Activated CD4-positive, alpha-beta T cell treated with anti-CD3 and anti-CD28 coated beads, Interleukin-2, amount 10 ng/mL, durations not matched to agents 24 days and 14 days (primary cell): Measurements from ENCODE around the gene FGD4. TPM values are rescaled to one million over a fixed set of nuclear protein-coding genes. Genes with fewer than 3 reads are reported as not detected.
"Not testable (repeated sequence)": the region's sequence is repeated elsewhere in the genome, so short reads cannot be mapped to it uniquely, and the experiment has no call there.

ENCODE experiments used
- DNase-seq: peaks from one replicate; pipeline ENCODE4 v3.0.0; 2022
- H3K27ac Mint-ChIP-seq: one replicate; pipeline ENCODE4 v1.8.0; 2022; ENCODE audit warnings: mild to moderate bottlenecking, mixed read lengths
- H3K27me3 Mint-ChIP-seq: one replicate; pipeline ENCODE4 v1.8.0; 2022; ENCODE audit warnings: mixed read lengths
- H3K36me3 Mint-ChIP-seq: one replicate; pipeline ENCODE4 v1.8.0; 2022; ENCODE audit warnings: low read depth, mild to moderate bottlenecking, mixed read lengths
- H3K4me1 Mint-ChIP-seq: one replicate; pipeline ENCODE4 v1.8.0; 2021; ENCODE audit warnings: mixed read lengths
- H3K4me3 Mint-ChIP-seq: one replicate; pipeline ENCODE4 v1.8.0; 2022; ENCODE audit warnings: mild to moderate bottlenecking, moderate library complexity, mixed read lengths
- H3K9me3 Mint-ChIP-seq: one replicate; pipeline ENCODE4 v1.8.0; 2021; ENCODE audit warnings: mixed read lengths
- intact Hi-C: fragments of 100-400 bp; cut with micrococcal nuclease; formaldehyde crosslinking; loops from one replicate; pipeline ENCODE4 v1.15.1; 2023
- total RNA-seq: library from RNA; stranded (reverse); gene quantifications from 2 replicates; pipeline ENCODE4 v1.2.3, GENCODE V29; 2022

FGD4 gene
- total RNA-seq, 1 donor from 2014 or later = 0.07 TPM

DNA sequence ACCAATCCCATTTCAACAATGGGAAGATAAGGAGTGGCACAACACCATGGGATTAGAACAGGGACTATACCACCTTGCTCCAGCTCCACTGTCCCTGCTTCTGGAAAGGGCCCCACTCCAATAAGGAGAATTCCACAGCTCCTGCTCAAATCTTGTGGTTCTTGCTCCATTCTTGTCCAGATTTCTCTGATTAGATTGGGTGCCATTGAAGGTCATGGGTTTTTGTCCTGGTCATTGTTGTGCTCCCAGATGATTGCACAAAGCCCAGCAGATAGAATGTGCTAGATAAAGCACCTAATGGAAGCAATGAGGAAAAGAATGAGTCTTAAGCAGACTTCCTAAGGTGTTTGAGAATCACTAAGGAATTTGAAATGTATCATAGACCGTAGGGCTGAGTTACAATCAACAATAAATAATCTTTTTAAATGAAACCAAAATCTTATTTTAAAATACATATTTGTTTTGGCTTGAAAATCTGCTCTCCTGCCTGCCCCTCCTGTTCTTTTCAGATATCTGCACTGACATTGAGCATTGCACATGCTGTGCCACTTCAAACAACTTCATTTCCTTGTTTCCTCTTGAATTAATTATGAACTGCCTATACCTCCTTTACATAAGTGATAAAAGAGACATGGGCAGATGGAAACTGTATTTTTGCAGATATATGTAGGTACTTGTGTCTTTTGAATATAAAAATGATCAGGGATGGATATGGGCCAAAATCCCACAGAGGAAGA, 115.9 kb downstream of the FGD4 start:
- Mint-ChIP-seq H3K9me3 (no peaks in the 10 kb centered on the region), H3K4me3 (no peak overlapping the region), H3K27me3 (peaks cover 20% of the 10 kb centered on the region), H3K36me3 (no peaks in the 10 kb centered on the region), H3K4me1 (no peaks in the 10 kb centered on the region), H3K27ac (no peak overlapping the region)
- intact Hi-C loops = no loop called here
- no peak for DNase-seq

DNA sequence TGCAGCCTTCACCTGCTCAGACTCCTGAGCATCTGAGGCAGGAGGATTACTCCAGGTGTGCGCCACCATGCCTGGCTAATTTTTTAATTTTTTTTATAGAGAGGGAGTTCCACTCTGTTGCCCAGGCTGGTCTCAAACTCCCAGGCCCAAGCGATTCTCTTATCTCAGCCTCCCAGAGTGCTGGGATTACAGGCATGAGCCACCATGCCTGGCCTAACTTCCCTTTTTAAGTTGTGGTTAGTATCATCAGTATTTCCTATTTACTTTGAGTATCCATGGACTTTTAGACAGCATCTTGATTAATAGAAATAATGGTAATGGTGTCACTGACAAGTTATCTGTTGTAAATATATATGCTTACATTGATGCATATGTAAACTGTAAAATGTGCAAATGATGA, 116.9 kb downstream of the FGD4 start:
- no peaks in the 10 kb centered on the region for H3K9me3 Mint-ChIP-seq
- peaks cover 17% of the 10 kb centered on the region for H3K27me3 Mint-ChIP-seq
- intact Hi-C loops = no loop called here
- DNase-seq = no peak
- no peak overlapping the region for H3K27ac Mint-ChIP-seq
- H3K36me3 Mint-ChIP-seq = no peaks in the 10 kb centered on the region
- no peaks in the 10 kb centered on the region for H3K4me1 Mint-ChIP-seq
- no peak overlapping the region for H3K4me3 Mint-ChIP-seq

- Mint-ChIP-seq H3K4me3 (no peak overlapping the region), H3K27ac (no peak overlapping the region), H3K27me3 (peaks cover 12% of the 10 kb centered on the region), H3K9me3 (no peaks in the 10 kb centered on the region), H3K36me3 (no peaks in the 10 kb centered on the region), H3K4me1 (peaks cover 7% of the 10 kb centered on the region)
- no peak for DNase-seq
- intact Hi-C loops = no loop called here
Measured at GRCh38 chr12:32517966-32518365, 118.6 kb downstream of the FGD4 start.

- peaks cover 5% of the 10 kb centered on the region for H3K27me3 Mint-ChIP-seq
- no peak overlapping the region for H3K4me3 Mint-ChIP-seq
- intact Hi-C loops = no loop called here
- DNase-seq = no peak
- H3K4me1 Mint-ChIP-seq = peaks cover 7% of the 10 kb centered on the region
- H3K9me3 Mint-ChIP-seq = no peaks in the 10 kb centered on the region
- no peaks in the 10 kb centered on the region for H3K36me3 Mint-ChIP-seq
- H3K27ac Mint-ChIP-seq = no peak overlapping the region
Measured at GRCh38 chr12:32519047-32519446, 119.7 kb downstream of the FGD4 start.

DNA sequence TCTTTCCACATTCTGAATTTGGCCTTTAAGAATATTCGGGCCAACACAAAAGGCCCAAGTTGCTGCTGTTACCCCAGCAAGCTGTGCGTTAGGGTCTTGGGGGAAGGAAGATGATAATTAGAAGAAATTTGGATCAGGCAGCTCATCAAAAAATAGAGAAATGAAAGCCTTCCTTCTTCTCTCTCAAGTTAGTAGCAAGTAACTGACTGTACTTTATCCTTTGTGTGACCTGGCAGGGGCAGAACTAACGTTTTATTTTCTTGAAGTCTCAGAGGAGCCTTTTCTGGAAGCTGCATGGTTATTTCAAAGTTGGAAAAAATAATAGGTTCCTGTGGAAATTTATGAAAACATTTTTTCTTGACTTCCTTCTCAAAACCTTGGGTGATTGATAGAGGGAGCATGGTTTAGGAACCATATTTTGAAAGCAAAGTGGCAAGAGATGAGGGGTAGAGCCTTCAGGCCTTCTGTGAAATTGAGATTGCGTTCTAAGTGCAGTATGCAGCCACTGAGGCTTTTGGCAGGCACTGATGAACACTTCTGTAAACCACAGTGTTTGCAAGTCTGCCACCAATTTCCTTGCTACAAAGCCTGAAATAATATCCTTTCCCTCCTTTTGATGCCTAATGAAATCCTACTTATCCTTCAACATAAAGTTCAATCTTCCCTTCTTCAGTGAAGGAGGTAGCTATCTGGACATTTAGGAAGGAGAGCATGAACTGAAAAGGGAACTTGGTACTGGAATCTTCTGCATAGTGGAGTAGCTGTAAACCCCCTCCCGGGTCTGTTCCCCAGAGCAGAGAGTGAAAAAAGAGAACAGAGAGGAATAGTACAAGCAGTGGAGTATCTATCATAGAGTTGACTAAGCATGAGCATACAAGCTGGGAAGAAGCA, 123.2 kb downstream of the FGD4 start:
- H3K27me3 Mint-ChIP-seq = peaks cover 2% of the 10 kb centered on the region
- H3K4me1 Mint-ChIP-seq = peaks cover 9% of the 10 kb centered on the region
- no peak overlapping the region for H3K4me3 Mint-ChIP-seq
- H3K36me3 Mint-ChIP-seq = no peaks in the 10 kb centered on the region
- no peak overlapping the region for H3K27ac Mint-ChIP-seq
- no peaks in the 10 kb centered on the region for H3K9me3 Mint-ChIP-seq
- no peak for DNase-seq
- intact Hi-C loops = no loop called here

DNA sequence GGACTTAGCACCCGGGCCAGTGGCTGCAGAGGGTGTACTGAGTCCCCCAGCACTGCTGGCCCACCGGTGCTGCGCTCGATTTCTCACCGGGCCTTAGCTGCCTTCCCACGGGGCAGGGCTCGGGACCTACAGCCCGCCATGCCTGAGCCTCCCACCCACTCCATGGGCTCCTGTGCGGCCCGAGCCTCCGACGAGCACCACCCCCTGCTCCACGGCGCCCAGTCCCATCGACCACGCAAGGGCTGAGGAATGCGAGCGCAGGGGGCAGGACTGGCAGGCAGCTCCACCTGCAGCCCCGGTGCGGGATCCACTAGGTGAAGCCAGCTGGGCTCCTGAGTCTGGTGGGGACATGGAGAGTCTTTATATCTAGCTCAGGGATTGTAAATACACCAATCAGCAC, 126.4 kb downstream of the FGD4 start:
- H3K4me1 Mint-ChIP-seq, H3K9me3 Mint-ChIP-seq, H3K36me3 Mint-ChIP-seq, H3K4me3 Mint-ChIP-seq, intact Hi-C loops, H3K27me3 Mint-ChIP-seq, DNase-seq, H3K27ac Mint-ChIP-seq: not testable (repeated sequence)

GRCh38 chr12:32526343-32526742, 127.0 kb downstream of the FGD4 start:
- H3K27ac Mint-ChIP-seq, H3K9me3 Mint-ChIP-seq, H3K4me3 Mint-ChIP-seq, intact Hi-C loops, H3K4me1 Mint-ChIP-seq, H3K36me3 Mint-ChIP-seq, DNase-seq, H3K27me3 Mint-ChIP-seq: not testable (repeated sequence)

- Mint-ChIP-seq H3K4me1 (peaks cover 5% of the 10 kb centered on the region), H3K27ac (no peak overlapping the region), H3K27me3 (peaks cover 19% of the 10 kb centered on the region), H3K4me3 (no peak overlapping the region), H3K36me3 (no peaks in the 10 kb centered on the region), H3K9me3 (no peaks in the 10 kb centered on the region)
- no peak for DNase-seq
- intact Hi-C loops = no loop called here
Measured at GRCh38 chr12:32532422-32532821, 133.1 kb downstream of the FGD4 start.

DNA sequence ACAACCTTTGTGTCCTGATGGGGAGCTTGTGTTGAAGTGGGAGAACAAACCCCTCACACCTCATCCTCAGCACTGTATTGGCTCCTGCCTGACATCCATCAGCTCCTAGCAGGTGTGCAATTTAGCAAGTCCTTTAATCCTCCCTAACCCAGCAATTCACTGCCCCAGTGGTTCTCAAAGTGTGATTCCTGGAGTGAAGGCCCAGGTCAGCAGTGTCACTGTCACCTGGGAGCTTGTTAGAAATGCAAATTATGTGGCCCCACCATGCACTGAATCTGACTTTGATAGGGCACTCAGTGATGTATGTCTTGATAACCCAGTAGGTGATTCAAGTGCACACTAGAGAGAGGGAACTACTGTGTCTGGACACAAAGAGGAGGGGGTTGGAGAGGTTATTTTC, 133.6 kb downstream of the FGD4 start:
- H3K36me3 Mint-ChIP-seq = no peaks in the 10 kb centered on the region
- H3K4me3 Mint-ChIP-seq = no peak overlapping the region
- peaks cover 20% of the 10 kb centered on the region for H3K27me3 Mint-ChIP-seq
- H3K4me1 Mint-ChIP-seq = peaks cover 3% of the 10 kb centered on the region
- intact Hi-C loops = no loop called here
- no peak overlapping the region for H3K27ac Mint-ChIP-seq
- no peak for DNase-seq
- no peaks in the 10 kb centered on the region for H3K9me3 Mint-ChIP-seq

GRCh38 chr12:32533506-32533905, 134.1 kb downstream of the FGD4 start:
- H3K27me3 Mint-ChIP-seq = peaks cover 23% of the 10 kb centered on the region
- H3K27ac Mint-ChIP-seq, intact Hi-C loops, H3K9me3 Mint-ChIP-seq, H3K4me3 Mint-ChIP-seq, H3K36me3 Mint-ChIP-seq, DNase-seq, H3K4me1 Mint-ChIP-seq: not testable (repeated sequence)

DNA sequence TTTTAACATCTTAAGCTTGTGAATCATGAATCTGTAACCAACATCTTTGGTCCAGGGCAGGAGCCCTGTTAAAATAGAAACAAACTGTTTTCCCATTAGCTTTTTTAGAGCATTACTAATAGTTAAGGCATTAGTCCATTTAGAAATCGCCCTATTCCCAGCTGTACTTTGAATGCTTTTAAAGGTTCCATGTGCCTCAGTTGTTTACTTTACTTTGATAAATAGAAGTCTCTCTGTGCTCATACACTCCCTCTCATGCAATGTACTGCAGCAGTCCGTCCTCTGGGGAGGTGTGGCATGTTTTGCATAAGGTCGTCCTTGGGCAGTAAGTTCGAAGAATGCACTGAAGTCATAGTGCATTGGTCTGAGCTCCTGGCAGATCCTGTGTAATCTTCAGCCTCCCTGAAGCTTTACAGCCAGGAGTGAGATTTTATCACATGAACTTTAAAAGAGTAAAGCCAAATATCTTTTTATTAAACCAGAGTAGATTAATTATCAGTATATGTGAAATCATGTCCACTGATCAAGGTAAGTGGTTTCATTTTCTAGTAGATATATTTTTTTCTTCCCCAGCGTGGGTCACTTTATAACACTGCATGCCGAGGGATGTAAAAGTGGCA, 134.7 kb downstream of the FGD4 start:
- no peak for DNase-seq
- Mint-ChIP-seq H3K27ac (no peak overlapping the region), H3K27me3 (peaks cover 25% of the 10 kb centered on the region), H3K4me1 (peaks cover 3% of the 10 kb centered on the region), H3K9me3 (no peaks in the 10 kb centered on the region), H3K4me3 (peak overlapping the region; percentile 11), H3K36me3 (no peaks in the 10 kb centered on the region)
- intact Hi-C loops = no loop called here

DNA sequence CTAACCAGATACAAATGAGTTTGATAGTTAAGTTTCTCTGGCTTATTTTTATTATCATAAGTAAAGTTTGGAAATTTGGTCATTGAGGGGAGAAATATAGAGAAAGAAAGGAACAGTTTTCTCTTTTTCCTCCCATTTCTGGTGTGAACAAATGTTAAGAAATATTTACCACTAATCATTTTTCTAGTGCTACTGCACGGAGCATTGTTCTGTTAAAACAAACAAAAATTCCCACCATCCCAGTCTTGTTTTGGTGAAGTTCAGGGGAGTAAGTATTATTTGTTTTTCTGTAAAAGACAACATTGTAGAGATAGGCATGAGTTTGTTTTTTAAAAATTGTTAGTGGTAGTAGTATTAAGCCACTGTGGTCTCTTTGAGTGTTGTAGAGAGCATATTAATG, 135.3 kb downstream of the FGD4 start:
- no peak for DNase-seq
- Mint-ChIP-seq H3K36me3 (no peaks in the 10 kb centered on the region), H3K27ac (no peak overlapping the region), H3K4me3 (no peak overlapping the region), H3K4me1 (peaks cover 3% of the 10 kb centered on the region), H3K27me3 (peaks cover 25% of the 10 kb centered on the region), H3K9me3 (no peaks in the 10 kb centered on the region)
- intact Hi-C loops = no loop called here

- intact Hi-C loops = no loop called here
- peaks cover 3% of the 10 kb centered on the region for H3K4me1 Mint-ChIP-seq
- H3K36me3 Mint-ChIP-seq = no peaks in the 10 kb centered on the region
- H3K27me3 Mint-ChIP-seq = peaks cover 29% of the 10 kb centered on the region
- no peak for DNase-seq
- no peaks in the 10 kb centered on the region for H3K9me3 Mint-ChIP-seq
- H3K27ac Mint-ChIP-seq = no peak overlapping the region
- peak overlapping the region; percentile 13 for H3K4me3 Mint-ChIP-seq
Measured at GRCh38 chr12:32535288-32535999, 136.1 kb downstream of the FGD4 start.

GRCh38 chr12:32536000-32536345, 136.6 kb downstream of the FGD4 start:
- peaks cover 3% of the 10 kb centered on the region for H3K4me1 Mint-ChIP-seq
- H3K9me3 Mint-ChIP-seq = no peaks in the 10 kb centered on the region
- peaks cover 29% of the 10 kb centered on the region for H3K27me3 Mint-ChIP-seq
- H3K36me3 Mint-ChIP-seq = no peaks in the 10 kb centered on the region
- intact Hi-C loops = no loop called here
- DNase-seq = no peak
- no peak overlapping the region for H3K27ac Mint-ChIP-seq
- no peak overlapping the region for H3K4me3 Mint-ChIP-seq
